PC-9 (cell line): ENCODE data around the gene STRN4. TPM values are rescaled to one million over a fixed set of nuclear protein-coding genes. Genes with fewer than 3 reads are reported as not detected.
A peak's percentile ranks its signal among the peaks of the same experiment; 100 is the strongest.

ENCODE experiments used
- BruUV-seq: library from RNA; stranded (reverse); fragments of 400-500 nt; replicated peaks from 2 replicates; lab custom pipeline; 2021; lab: Mats Ljungman, UMichigan
- CTCF ChIA-PET: fragments of 300-600 bp; sonication (Branson Sonifier 250); formaldehyde crosslinking; loops from one replicate; lab custom pipeline; 2022; ENCODE audit warnings: antibody characterized with exemption; lab: Charles Lee
- POLR2A ChIA-PET: fragments of 300-600 bp; sonication (Branson Sonifier 250); formaldehyde crosslinking; loops from one replicate; lab custom pipeline; 2022; ENCODE audit warnings: antibody characterized with exemption; ENCODE audit not compliant: unreplicated experiment; lab: Charles Lee
- DNase-seq, 2 experiments: peaks; one replicate each; pipeline versions ENCODE4 v3.0.0 to v3.0.0-alpha.2; 2015 to 2022; ENCODE audit warnings: mixed read lengths in 1 of 2
- H2AFZ ChIP-seq: fragments of 200-600 bp; sonication (generic); 2 replicates; pipeline ENCODE4 v1.8.1; 2017; ENCODE audit warnings: antibody characterized with exemption
- H3F3A ChIP-seq: fragments of 200-600 bp; sonication (generic); 2 replicates; pipeline ENCODE4 v1.8.1; 2017; ENCODE audit warnings: antibody characterized with exemption, mild to moderate bottlenecking, low read depth; ENCODE audit not compliant: insufficient read depth
- H3K27ac ChIP-seq: fragments of 200-600 bp; sonication (generic); 2 replicates; pipeline ENCODE4 v1.6.1; 2016; ENCODE audit warnings: mixed run types
- H3K27me3 ChIP-seq: fragments of 200-600 bp; sonication (generic); 2 replicates; pipeline ENCODE4 v1.6.1; 2016; ENCODE audit warnings: low read depth, mixed run types; ENCODE audit not compliant: insufficient read depth
- H3K36me3 ChIP-seq: fragments of 200-600 bp; sonication (generic); 2 replicates; pipeline ENCODE4 v1.6.1; 2016; ENCODE audit warnings: low read depth, mixed run types
- H3K4me1 ChIP-seq: fragments of 200-600 bp; sonication (generic); replicated peaks from 2 replicates; pipeline ENCODE4 v1.6.1; 2016; ENCODE audit warnings: mixed run types; ENCODE audit not compliant: insufficient read depth
- H3K4me2 ChIP-seq: fragments of 200-600 bp; sonication (generic); 2 replicates; pipeline ENCODE4 v1.6.1; 2017; ENCODE audit warnings: mixed run types
- H3K4me3 ChIP-seq: fragments of 200-600 bp; sonication (generic); 2 replicates; pipeline ENCODE4 v1.6.1; 2016; ENCODE audit warnings: mixed run types
- H3K79me2 ChIP-seq: fragments of 200-600 bp; sonication (generic); 2 replicates; pipeline ENCODE4 v1.6.1; 2017; ENCODE audit warnings: low read depth, mixed run types
- H3K9me2 ChIP-seq: fragments of 200-600 bp; sonication (generic); 2 replicates; pipeline ENCODE4 v1.8.1; 2017; ENCODE audit warnings: mild to moderate bottlenecking; ENCODE audit not compliant: insufficient read depth
- H3K9me3 ChIP-seq: fragments of 200-600 bp; sonication (generic); 2 replicates; pipeline ENCODE4 v1.8.1; 2016; ENCODE audit warnings: low read depth; ENCODE audit not compliant: insufficient read depth
- H4K20me1 ChIP-seq: fragments of 200-600 bp; sonication (generic); 2 replicates; pipeline ENCODE4 v1.8.1; 2017; ENCODE audit not compliant: insufficient read depth
- CTCF ChIP-seq: fragments of 200-600 bp; sonication (generic); conservative IDR thresholded peaks from 2 replicates; pipeline ENCODE4 v1.6.1; 2017; ENCODE audit warnings: mixed run types, antibody characterized with exemption, mild to moderate bottlenecking, moderate library complexity
- EZH2 ChIP-seq: fragments of 200-600 bp; sonication (generic); IDR thresholded peaks from 2 replicates; pipeline ENCODE4 v1.8.0; 2017; ENCODE audit warnings: antibody characterized with exemption, low read depth
- intact Hi-C: fragments of 100-400 bp; cut with micrococcal nuclease; formaldehyde crosslinking; loops from one replicate; pipeline ENCODE4 v1.10.0; 2022; ENCODE audit not compliant: unreplicated experiment
- total RNA-seq: library from RNA; stranded (reverse); gene quantifications from 2 replicates; pipeline ENCODE4 v1.2.3, GENCODE V29; 2021

STRN4 gene
- total RNA-seq, 1 experiment from 2014 or later: 93.3 TPM

DNA sequence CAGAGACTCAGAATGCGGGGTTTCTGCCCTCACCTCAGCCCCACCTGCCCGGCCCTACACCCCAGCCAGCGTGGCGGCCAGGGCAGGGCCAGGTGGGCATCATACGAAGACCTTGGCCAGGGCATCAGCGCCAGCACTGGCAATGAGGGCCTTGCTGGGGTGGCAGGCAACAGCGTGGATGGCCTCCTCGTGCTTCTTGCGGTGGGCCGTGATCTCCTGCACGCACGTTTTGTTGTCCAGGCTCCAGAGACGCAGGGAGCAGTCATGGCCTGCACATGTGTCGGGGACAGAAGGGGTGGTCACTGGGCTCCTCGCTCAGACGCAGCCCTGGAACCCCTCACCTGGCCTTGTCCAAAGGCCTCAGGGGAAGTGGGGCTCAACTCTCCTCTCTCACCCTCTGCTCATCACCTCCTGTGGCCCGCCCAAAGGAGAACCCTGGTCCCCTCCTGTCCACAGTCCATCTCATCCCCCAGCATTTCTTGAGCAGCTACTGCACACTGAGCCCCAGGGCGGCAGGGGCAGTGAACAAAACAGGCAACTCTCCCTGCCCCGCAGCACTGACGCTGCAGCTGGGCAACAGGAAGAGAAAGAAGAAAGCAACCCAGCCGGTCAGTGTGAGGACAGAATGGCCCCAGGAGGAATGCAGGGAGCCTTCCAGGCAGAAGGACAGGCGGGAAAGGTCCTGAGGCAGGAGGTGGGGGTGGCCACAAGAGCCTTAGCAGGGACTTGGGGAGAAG is 25.6 kb downstream of the STRN4 start:
- DNase-seq: peak in 1 of 2 experiments; percentile 4

DNA sequence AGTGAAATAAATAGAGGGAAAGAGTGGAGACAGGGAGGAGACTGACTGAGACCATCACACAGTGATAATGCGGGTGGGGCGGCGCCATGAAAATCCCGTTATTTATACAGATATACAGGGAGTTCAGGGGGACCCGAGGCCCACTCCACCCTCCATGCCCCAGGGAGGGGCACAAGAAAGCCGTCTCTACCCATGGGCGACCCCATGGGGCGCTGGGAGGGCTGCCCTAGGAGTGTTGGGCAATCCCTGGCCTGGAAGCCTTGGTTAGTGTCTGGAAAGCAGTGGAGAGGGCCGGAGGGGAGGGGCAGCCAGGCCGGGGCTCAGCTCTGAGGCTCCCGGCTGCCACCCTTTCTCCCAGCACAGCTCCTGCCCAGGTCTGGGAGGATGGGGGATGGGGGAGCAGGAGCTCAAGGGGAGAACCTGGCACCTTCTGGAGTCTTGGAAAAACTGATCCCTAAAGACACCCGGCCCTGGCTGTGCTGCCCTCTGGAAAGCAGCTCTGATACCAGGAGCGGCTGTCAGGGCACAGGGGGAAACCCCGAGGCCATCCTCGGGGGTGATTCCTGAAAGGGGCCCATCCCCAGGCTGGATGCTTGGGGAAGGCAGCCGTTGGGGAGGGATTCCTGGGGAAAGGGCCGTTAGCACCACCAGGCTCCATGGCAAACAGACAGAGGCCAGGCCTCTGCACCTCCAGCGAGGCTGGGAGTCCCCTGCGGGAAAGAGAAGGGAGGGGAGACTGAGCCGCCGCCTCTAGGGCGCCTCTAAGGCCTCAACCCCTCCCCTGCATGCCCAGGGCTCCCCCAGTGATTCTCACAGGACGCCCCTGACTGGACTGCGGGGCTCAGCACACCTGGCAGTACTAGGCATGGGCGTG is 26.4 kb downstream of the STRN4 start:
- Histone ChIP-seq H3K36me3 (peaks cover 8% of the 10 kb centered on the region; the same call in 1 of the 2 replicates), H3K4me2 (no peak overlapping the region), H3F3A (peaks cover 40% of the 10 kb centered on the region; the same call in 1 of the 2 replicates), H3K9me3 (no peaks in the 10 kb centered on the region), H2AFZ (no peak overlapping the region), H3K4me1 (peaks cover 17% of the 10 kb centered on the region), H3K27ac (no peak overlapping the region), H3K27me3 (no peaks in the 10 kb centered on the region), H3K4me3 (no peak overlapping the region), H4K20me1 (no peaks in the 10 kb centered on the region), H3K9me2 (no peaks in the 10 kb centered on the region), H3K79me2 (peaks cover 20% of the 10 kb centered on the region)
- ChIA-PET POLR2A (no interaction called here), CTCF (no interaction called here)
- BruUV-seq: no TSS peak
- DNase-seq: no peak
- TF ChIP-seq EZH2: no peak
- TF ChIP-seq CTCF: no peak
- intact Hi-C loops: no loop called here

More for the DNA sequence above, 25.6 kb downstream of the STRN4 start:
- TF ChIP-seq EZH2 (no peak), CTCF (no peak)
- Histone ChIP-seq H3K9me3 (no peaks in the 10 kb centered on the region), H3F3A (peaks cover 36% of the 10 kb centered on the region; the same call in 1 of the 2 replicates), H3K27me3 (no peaks in the 10 kb centered on the region), H2AFZ (no peak overlapping the region), H3K27ac (no peak overlapping the region), H4K20me1 (no peaks in the 10 kb centered on the region), H3K36me3 (peaks cover 8% of the 10 kb centered on the region; the same call in 1 of the 2 replicates), H3K79me2 (peaks cover 11% of the 10 kb centered on the region), H3K4me3 (no peak overlapping the region), H3K4me2 (no peak overlapping the region), H3K9me2 (no peaks in the 10 kb centered on the region), H3K4me1 (peaks cover 9% of the 10 kb centered on the region)
- ChIA-PET CTCF (no interaction called here), POLR2A (no interaction called here)
- intact Hi-C loops: no loop called here
- no TSS peak for BruUV-seq

- Histone ChIP-seq H3K4me1 (peaks cover 19% of the 10 kb centered on the region), H3K79me2 (peaks cover 24% of the 10 kb centered on the region), H3K36me3 (peaks cover 4% of the 10 kb centered on the region; the same call in 1 of the 2 replicates), H3K4me2 (no peak overlapping the region), H3K27me3 (no peaks in the 10 kb centered on the region), H3K27ac (0 out of 2 replicates have a peak overlapping the region, but pooled peaks have one; percentile 3), H2AFZ (no peak overlapping the region), H4K20me1 (no peaks in the 10 kb centered on the region), H3F3A (peaks cover 43% of the 10 kb centered on the region; the same call in 1 of the 2 replicates), H3K4me3 (no peak overlapping the region), H3K9me3 (no peaks in the 10 kb centered on the region), H3K9me2 (no peaks in the 10 kb centered on the region)
- no TSS peak for BruUV-seq
- no peak for DNase-seq
- intact Hi-C loops: no loop called here
- CTCF ChIA-PET: no interaction called here
- POLR2A ChIA-PET: no interaction called here
- no peak for TF ChIP-seq CTCF
- no peak for TF ChIP-seq EZH2
Observed at GRCh38 chr19:46718934-46719622, 27.2 kb downstream of the STRN4 start.
